Ishikawa (cell line): ENCODE data around the gene MAK.

Source experiments
- CEBPB ChIP-seq: IDR thresholded peaks from 2 replicates; pipeline ENCODE4 v1.6.1; 2012
- EGR1 ChIP-seq: IDR thresholded peaks from 2 replicates; pipeline ENCODE4 v1.6.1; 2012
- EP300 ChIP-seq: IDR thresholded peaks from 2 replicates; pipeline ENCODE4 v1.6.1; 2012; ENCODE audit warnings: borderline replicate concordance
- FOXM1 ChIP-seq: IDR thresholded peaks from 2 replicates; pipeline ENCODE4 v1.6.1; 2012; ENCODE audit warnings: low read depth, borderline replicate concordance
- RAD21 ChIP-seq: IDR thresholded peaks from 2 replicates; pipeline ENCODE4 v1.6.1; 2012; ENCODE audit warnings: low read depth
- REST ChIP-seq: IDR thresholded peaks from 2 replicates; pipeline ENCODE4 v1.6.1; 2012; ENCODE audit warnings: low read depth, mild to moderate bottlenecking
- TAF1 ChIP-seq: IDR thresholded peaks from 2 replicates; pipeline ENCODE4 v1.6.1; 2012; ENCODE audit warnings: low read depth, mild to moderate bottlenecking
- TCF12 ChIP-seq: IDR thresholded peaks from 2 replicates; pipeline ENCODE4 v1.6.1; 2012; ENCODE audit warnings: low read depth
- TEAD4 ChIP-seq: IDR thresholded peaks from 2 replicates; pipeline ENCODE4 v1.6.1; 2012
- YY1 ChIP-seq: IDR thresholded peaks from 2 replicates; pipeline ENCODE4 v1.6.1; 2012; ENCODE audit warnings: low read depth
- TF ChIP-seq, protein P1 (sequence below): IDR thresholded peaks from 2 replicates; pipeline ENCODE4 v1.6.1; 2012
- TF ChIP-seq, protein P2 (sequence below): IDR thresholded peaks from 2 replicates; pipeline ENCODE4 v1.6.1; 2012

- TF ChIP-seq FOXM1 (no peak), TAF1 (no peak), REST (no peak), EP300 (no peak), CEBPB (no peak), YY1 (no peak), RAD21 (no peak), TEAD4 (no peak), TCF12 (no peak), EGR1 (no peak)
- TF ChIP-seq, protein P1, sequence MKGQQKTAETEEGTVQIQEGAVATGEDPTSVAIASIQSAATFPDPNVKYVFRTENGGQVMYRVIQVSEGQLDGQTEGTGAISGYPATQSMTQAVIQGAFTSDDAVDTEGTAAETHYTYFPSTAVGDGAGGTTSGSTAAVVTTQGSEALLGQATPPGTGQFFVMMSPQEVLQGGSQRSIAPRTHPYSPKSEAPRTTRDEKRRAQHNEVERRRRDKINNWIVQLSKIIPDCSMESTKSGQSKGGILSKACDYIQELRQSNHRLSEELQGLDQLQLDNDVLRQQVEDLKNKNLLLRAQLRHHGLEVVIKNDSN = no peak
- TF ChIP-seq, protein P2, sequence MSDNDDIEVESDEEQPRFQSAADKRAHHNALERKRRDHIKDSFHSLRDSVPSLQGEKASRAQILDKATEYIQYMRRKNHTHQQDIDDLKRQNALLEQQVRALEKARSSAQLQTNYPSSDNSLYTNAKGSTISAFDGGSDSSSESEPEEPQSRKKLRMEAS = no peak
Observed at GRCh38 chr6:10749734-10750133, 88.6 kb downstream of the MAK start.
